ENCODE measurements around the gene FHAD1.

DNA sequence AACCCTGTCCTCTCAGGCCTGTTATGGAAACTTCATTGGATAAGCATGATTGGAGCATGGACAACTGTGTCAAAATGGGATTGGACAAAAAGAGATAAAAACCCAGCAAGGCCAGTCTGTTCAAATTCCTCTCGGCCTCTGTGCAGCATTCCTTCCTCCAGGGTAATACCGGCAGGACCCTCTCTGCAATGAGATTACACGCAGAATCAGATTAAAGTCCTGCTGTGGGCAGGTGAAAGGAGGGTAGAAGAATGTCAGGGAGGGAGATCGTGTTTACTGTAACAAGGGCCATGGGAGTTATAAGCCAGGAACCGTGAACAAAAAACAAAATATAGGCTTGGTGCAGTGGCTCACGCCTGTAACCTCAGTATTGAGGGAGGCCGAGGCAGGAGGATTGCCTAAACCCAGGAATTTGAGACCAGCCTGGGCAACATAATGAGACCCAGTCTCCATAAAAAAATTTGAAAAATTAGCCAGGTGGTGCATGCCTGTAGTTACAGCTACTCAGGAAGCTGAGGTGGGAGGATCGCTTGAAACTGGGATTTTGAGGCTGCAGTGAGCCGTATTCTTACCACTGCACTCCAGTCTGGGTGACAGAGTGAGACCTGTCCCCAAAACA, 157.0 kb downstream of the FHAD1 start:
- TF ChIP-seq, protein P1, sequence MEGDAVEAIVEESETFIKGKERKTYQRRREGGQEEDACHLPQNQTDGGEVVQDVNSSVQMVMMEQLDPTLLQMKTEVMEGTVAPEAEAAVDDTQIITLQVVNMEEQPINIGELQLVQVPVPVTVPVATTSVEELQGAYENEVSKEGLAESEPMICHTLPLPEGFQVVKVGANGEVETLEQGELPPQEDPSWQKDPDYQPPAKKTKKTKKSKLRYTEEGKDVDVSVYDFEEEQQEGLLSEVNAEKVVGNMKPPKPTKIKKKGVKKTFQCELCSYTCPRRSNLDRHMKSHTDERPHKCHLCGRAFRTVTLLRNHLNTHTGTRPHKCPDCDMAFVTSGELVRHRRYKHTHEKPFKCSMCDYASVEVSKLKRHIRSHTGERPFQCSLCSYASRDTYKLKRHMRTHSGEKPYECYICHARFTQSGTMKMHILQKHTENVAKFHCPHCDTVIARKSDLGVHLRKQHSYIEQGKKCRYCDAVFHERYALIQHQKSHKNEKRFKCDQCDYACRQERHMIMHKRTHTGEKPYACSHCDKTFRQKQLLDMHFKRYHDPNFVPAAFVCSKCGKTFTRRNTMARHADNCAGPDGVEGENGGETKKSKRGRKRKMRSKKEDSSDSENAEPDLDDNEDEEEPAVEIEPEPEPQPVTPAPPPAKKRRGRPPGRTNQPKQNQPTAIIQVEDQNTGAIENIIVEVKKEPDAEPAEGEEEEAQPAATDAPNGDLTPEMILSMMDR (IDR thresholded peaks at IDR 0.05): no peak
- no peak for TF ChIP-seq EZH2 (IDR thresholded peaks at IDR 0.05; ENCODE audit: borderline replicate concordance, insufficient read depth, low read depth, low read length, poor library complexity, severe bottlenecking)
